HG03469 (cell line): Measurements from ENCODE around the gene TNS2.

Source experiments
- ATAC-seq: cut with Tn5 transposase; IDR thresholded peaks from one replicate; pipeline ENCODE4 v1.9.1; 2021; ENCODE audit warnings: mild to moderate bottlenecking, moderate library complexity, moderate number of reproducible peaks; ENCODE audit not compliant: unreplicated experiment

Gene TNS2

DNA sequence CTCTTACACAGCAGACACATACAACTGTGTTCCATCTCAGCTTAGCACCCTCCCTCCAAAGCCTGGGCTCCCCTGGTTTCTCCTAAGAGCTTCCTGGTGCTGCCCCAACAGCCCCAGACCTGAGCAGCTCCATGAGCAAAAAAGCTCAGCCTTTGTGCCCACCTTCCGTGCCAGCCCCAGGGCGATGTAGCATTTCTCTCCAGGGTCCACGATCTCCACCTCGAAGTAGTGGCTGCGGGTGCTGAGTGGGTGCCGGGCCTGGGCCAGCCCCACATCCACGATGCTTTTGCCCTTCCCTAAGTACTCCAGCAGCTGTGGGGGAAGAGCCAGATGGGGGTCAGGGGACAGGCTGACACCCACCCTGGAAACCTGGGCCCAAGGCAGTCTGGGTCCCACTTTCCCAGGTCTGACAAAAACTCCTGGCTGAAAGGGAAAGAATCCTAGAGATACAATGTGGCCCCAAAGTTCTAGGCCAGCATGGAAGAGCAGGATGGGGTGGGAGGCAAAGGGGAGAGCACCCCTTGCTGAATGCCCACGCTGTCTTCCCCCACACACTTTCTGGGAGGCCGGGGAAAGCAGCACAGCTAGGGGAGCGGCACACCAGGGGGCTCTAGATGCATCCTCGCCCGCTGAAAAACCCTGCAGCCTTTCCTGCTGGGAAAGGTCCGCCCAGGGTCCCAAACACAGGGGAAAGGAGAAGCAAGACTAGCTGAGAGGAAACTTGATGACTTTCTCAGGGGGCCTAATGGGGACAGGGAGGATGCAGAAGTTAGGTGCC is 18.3 kb downstream of the TNS2 start:
- no peak for ATAC-seq

DNA sequence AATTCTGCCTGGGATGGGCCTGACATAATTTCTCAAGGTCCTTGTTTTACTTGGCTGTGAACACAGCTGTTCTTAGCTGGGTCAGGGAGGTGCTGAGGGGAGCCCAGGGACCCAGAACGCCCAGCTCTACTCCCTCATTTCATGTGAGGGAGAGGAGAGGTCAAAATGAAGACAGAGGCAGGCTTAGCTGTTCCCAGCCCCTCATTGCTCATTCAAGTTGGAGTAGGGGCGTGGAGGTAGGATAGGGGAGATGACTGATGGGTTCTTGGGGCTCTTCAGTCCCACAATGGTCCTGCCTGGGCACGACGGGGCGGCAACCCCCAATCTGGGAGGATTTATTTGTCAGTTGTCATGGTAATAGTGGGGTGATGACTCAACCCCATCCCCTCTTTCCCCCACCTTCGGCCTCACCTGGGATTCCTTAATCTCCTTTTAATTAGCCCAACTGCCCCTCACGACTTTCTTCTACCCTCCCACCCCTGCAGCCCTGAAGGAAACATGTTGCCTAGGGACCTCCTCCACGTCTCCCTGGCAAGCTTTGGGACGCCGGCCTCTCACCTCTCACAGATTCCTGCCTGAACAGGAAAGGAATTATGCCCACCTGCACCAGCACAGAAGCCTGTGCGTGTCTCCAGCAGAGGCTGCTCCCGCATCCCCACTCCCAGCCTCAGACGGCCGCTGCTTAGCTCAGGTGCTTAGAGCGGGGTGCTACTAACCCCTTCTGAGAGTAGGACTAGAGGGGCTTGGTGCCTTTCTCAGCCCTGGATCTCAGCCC is 19.1 kb downstream of the TNS2 start:
- no peak for ATAC-seq

DNA sequence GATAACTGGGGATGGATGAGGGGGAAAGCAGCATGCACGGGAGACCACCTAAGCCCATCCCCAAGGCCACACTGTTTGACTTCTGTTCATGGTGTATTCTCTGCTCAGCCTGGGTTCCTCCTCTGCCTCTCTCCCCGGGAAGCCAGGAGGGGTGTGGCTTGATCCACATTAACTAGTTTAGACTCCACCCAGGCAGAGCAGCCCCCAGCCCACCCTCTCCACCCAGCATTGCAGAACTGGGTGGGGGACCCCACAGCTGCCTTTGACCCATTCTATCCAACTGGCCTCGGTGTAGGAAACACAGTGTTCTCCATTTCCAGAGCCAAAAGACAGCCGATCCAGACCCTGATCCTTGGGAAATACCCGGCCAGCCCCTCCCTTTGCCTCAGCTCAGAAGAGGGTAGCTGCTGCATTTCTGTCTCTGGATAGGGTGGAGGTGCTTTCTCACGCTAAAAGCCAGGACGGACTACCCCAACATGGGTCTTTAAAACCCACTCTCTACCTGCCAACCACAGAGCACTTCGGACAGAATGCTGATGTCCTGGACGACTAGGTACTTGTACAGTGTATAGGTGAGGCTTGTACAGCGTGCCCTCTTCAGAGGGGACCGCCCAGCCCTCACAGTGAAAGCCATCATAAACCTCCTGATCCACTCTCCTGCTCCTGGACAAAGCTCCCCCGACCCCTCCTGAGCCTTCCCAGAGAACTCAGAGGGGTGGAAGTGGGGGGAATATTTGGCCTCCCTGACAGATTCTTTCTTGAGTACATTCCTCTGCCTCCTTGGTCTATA is 20.0 kb downstream of the TNS2 start:
- no peak for ATAC-seq

DNA sequence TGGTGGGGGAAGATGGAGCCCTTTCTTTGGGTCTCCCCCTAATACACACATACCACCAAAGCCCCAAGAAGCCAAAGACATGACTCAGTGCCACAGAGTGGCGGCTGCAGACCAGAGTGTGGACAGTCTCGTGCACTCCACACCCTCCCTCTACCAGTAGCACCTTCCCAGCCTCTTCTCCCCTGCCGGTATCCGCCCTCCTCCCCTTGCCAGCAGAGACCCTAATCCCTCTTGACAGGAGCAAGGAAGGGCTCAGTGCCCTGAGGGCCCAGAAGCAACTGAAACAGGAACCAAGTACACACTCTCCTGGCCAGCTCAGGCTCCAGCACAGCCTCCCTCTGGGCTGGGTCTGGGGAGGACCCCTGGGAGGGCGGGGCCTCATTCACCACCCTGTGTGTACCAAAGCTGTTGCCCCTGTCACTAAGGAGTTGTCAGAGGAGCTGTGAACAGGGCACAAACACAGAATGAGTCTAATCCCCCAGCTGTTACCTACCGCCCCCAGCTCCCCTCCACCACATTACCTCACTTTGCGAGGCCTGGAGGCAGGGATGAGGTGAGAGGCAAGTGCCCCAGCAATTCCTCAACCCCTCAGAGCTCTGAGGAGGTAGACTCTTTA is 21.1 kb downstream of the TNS2 start:
- no peak for ATAC-seq

DNA sequence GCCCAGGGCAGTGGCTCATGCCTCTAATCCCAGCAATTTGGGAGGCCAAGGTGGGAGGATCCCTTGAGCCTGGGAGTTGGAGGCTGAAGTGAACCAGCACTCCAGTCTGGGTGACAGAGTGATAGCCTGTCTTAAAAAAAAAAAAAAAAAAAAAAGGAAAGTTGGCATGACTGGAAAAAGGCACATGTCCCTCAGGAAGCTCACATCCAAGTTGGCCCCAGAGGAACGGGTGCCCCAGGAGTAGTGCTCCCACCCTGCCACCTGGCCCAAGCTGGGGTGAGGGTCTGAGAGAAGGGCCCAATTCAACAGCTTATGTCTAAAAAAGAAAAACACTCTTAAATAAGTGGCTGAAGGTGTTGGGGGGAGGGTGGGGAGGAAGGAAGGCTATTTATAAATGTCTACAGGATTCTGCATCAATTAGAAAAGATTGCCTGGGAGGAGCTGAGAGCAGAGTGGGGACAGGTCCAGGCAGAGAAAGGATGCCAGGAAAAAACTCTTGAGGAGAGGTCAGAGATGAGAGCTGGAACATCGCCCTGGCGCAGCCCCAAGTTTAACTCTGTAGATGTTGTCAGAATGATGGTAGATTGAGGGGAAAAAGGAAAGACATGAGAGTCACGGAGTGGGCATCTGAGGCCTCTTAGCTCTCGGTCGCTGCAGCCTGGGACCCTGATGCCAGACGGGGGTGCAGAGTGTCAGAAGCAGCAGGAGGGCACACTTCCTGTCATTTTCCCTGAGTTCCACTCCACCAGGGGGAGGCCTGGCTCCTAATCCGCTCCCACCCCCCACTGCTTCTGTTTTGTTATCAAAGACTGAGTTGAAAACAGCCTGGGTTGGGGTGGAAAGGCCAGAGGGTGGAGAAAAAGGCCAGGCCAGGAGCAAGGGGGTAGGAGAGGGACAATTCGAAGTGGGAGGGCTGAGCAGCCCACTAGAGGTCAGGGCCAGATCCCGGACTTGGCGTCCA is 22.0 kb downstream of the TNS2 start:
- no peak for ATAC-seq

DNA sequence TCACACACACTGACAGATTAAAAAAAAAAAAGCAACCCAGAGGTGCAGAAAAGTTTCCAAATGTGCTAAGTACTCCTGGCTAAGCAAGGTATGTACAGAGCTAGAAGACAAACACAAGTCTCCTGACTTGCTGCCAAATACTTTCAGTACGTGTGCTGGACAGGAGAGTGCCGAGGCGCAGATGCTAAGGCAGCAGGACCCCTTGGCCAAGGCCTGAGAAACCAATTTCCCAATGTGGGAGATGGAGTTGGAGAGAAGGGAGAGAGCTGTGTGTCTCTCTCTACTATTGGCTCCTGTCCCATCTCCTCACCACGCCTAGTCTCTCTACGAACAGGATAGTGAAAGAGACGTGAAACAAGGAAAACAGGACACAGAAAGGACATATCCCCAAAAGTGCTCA is 24.0 kb downstream of the TNS2 start:
- ATAC-seq: no peak

DNA sequence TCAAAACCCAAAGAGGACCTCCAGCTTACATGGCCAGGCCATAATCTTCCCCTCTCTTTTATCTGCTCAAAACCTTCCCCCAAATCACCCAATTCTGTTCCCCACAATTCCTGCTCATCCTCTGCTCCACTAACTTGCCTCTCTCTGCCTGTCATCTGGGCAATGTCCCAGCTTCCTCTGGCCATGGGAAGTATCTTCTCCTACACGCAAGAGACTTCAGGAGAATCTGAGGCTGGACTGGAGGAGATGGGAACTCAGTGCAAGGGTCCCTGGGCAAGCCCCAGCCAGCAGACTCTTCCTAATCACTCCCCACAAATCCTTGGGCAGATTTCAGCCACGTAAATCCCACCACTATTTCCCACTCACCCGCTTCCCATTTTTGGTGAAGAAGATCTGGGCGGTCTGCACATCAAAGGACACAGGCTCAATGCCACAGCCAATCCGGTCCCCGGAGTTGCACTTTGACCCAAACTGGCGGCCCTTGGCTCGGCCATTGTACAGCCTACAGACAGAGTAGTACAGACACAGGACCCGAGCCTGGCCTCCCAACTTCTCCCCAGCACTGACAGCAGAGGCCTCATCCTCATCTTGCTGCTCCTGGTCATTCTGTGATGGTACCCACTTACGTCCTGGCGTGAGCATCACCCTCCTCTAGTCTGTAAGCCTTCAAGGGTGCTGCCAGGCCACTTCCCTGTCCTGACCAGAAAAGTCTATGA is 24.6 kb downstream of the TNS2 start:
- no peak for ATAC-seq

DNA sequence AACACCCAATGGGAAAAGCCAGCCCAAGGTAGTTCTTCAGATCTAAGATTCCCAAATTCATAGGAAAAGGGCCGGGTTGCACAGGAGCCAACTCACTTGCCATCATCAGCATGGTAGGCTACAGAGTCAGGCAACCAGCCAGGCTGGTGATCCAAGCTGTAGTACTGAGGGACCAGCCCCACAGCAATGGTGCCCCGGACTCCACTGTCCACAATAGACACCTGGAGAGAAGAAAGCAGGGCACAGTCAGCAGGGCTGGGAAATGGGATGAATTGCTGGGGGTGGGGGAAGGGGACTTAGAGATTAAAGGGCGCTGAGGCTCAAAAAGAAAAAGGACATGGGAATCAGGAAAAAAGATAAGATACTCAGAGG is 25.1 kb downstream of the TNS2 start:
- ATAC-seq: no peak

DNA sequence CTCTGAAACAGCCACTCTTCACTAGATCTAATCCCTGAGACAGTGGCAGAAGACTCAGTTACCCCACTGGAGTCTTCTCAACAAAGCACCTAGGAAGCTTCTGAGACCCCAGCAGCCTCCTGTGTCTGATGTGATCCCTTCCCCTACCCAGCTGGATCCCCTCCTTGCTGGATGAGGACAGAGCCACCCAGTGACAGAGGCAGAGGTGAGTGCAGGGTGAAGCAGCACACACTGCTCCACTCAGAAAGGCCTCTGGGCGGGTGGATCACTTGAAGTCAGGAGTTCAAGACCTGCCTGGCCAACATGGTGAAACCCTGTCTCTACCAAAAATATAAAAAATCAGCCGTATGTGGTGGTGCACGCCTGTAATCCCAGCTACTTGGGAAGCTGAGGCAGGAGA is 26.6 kb downstream of the TNS2 start:
- ATAC-seq: no peak

DNA sequence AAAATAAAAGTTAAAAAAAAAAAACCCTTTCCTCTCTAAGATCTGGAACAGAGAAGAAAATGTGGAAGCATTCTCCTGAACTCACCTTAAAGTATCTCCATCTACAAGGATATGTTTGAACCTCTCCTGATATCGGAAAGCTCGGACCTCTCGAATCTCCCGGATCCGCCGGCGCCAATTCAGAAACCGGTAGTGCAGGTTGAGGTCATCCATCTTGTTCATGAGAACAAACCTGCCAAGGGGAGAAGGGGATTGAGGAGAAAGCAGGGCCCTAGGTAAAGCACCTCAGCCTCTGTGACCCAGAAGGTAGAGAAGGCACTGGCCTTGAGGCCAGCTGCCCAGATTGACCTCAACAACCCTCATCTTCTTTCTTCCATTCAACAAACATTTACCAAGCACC is 27.2 kb downstream of the TNS2 start:
- ATAC-seq: no peak

DNA sequence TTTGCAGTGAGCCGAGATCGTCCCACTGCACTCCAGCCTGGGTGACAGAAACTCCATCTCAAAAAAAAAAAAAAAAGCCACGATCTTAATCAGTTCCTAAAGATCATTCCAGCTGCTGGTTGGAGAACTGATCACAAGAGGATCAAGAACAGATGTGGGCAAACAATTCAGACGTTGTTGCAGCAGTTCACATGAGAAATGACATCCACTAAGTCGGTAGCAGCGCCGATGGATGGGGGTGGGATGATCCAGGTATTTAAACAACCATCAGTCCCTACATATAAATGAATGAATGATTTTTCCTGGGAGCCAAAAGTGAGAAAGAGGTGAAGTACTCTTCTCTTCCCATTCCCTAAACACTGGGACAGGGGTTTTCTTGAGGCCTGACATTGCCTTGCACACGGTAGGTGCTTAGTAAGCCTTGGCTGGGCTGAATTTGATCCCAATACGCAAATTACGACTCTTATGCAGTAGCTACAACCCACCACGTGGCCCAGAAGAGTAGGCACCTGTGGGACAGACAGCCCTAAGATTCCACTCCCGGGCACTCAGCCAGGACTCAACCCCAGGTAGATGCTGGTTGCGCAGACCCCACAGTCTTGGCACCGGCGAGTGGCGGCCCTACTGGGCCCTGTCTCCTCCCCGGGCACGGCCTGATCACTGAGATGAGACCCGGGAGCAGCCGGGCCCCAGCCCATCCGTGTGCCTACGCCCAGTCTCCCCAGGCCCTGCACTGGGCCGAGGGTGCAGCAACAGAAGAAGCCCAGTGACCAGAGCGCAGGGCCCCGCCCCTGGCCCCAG is 28.8 kb downstream of the TNS2 start:
- ATAC-seq: peak; percentile 14

DNA sequence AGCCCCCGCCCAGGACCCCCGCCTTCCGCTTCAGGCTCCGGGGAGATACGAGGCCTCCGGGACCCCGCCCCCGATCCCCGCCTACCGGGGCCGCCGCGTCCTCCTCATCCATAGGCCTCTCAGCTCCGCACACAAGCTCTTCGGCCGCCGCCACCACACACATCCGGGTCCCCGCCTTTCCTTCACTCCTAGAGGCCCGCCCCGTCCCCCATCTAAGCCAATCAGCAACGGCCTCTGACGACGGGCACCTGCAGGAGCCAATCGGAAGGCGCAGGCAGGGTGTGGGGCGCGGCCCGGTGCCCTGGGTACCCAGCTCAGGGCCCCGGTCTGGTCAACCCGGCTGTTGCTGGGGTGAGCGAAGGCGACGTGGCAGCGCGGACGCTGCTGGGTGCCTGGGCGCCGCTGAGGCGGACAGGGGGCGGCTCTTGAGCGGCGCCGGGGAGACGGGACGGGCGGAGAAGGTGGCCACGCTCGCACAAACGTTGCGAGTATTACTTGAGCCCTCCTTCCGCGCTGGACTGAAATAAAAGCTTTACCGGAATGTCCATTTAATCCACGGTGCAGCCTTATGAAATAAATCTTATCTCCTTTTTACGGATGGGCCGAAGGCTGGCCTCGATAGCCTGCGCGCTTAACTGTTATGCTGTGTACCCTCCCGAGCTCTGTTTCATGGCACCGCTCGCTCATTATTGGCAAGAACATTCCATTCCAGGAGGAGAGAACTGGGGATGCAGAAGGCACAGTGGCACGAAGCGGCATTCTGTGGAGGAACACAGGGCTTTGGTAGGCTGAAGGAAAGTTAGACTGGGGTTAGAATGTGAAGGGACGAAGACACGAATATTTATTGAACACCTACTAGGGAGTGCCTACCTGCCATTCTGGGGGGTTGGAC is 29.6 kb downstream of the TNS2 start, which contains the start of gene SPRYD3:
Gene SPRYD3 (minus strand): TSS at position 165 of the 892 bp plus-strand sequence. CDS start 57 bp downstream, at position 108.
- peak; percentile 95 for ATAC-seq

DNA sequence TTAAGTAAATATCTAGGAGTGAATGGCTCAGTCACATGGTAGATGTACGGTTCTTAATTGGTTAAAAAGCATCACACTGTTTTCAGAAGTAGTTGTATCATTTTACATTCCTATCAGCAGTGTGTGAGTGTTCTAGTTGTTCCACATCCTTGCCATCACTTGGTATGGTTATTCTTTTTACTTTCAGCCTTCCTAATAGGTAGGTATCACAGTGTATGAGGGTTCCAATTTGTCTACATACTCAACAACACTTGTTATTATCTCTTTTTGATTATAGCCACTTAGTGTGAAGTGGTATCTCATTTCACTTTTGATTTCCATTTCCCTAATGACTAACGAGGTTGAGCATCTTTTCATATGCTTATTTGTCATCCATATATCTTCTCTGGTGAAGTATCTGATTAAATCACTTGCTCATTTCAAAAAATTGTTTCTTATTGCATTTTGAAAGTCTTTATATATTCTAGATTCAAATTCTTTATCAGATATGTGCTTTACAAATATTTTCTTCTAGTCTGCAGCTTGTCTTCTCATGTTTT is 32.8 kb downstream of the TNS2 start:
- no peak for ATAC-seq

DNA sequence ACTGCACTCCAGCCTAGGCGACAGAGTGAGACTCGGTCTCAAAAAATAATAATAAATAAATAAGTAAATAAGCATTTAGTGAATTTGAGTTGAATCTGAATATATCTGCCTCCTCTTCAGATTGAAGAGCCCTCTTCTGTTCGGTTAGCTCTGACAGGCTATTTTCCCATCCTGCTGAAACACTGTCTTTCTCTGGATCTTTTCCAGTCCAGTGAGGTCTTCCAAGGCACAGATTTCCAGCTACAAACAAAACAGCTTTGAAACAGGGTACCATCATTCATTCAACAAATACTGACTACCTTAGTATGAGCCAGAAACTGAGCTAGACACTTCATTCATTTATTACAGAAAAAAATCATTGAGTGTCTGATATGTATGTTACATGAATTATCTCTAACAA is 36.5 kb downstream of the TNS2 start:
- no peak for ATAC-seq

DNA sequence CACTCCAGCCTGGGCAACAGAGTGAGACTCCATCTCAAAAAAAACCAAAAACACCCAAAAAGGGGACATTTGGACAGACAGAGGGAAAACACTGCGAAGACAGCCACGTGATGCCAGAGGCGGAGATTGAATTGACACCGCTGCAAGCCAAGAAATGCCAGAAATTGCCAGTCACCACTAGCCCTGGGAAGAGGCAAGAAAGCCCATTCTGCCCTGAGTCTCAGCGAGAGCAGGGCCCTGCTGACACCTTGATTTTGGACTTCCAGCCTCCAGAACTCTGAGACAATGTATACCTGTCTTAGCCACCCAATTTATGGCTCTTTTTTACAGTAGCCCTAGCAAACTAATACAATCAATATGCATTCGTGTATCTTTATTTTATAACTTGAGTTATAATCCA is 40.2 kb downstream of the TNS2 start:
- no peak for ATAC-seq

DNA sequence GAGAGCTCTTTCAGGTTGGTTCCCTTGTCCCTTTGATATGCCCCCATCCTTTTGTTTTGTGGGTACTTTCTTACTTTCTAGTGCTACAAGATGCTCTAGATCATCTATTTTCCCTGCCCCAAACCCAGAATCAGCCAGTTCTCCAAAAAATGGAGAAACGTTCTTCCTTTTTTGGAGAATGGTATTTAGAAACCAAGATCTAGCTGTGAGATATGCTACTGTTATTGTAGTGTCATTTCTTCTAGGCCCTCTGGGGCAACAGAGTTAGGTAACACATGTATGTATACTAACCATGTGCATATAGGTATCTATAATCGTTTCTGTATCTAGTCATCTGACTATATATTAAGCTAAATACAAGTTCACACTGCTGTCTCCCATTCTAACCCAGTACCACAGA is 40.7 kb downstream of the TNS2 start:
- ATAC-seq: no peak

DNA sequence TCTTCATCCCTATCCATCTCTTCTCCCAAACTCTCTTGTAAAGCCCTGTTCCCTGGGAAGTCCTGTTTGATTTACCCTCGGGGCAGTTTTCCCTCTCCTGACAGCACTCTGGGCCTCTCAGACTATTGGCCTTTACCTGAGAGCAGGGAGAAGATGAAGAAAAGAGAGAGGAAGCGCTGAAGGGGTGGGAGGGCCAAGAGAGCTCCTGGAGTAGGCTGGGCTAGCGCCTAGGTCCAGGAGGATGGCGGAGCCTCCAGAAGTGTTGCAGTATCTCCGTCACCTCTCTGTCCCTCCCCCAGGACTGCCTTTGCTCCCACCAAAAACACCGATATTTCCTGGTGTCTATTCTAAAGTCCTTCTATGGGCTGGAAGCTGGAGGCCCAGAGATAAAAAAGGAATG is 41.9 kb downstream of the TNS2 start:
- ATAC-seq: no peak
